Sigmoid colon (tissue), 7 donors: ENCODE results near the gene PDLIM4. TPM values are rescaled to one million over a fixed set of nuclear protein-coding genes. Genes with fewer than 3 reads are reported as not detected.

Experiments used
- DNase-seq: peaks from one replicate; pipeline ENCODE4 v3.0.0-alpha.2; 2019
- H3K27ac ChIP-seq, 4 donors: fragments of 200-600 bp; sonication (generic); one replicate each; pipeline ENCODE4 v1.5.1; 2016 to 2019; ENCODE audit warnings: mild to moderate bottlenecking in 1 of 4
- H3K27me3 ChIP-seq, 3 donors: fragments of 200-600 bp; sonication (generic); one replicate each; pipeline ENCODE4 v1.5.1; 2019; ENCODE audit warnings: mild to moderate bottlenecking in 1 of 3
- H3K36me3 ChIP-seq, 4 donors: fragments of 200-600 bp; sonication (generic); one replicate each; pipeline ENCODE4 v1.5.1; 2016 to 2019
- H3K4me1 ChIP-seq, 4 donors: fragments of 200-600 bp; sonication (generic); one replicate each; pipeline ENCODE4 v1.5.1; 2017 to 2019
- H3K4me3 ChIP-seq, 4 donors: fragments of 200-600 bp; sonication (generic); one replicate each; pipeline ENCODE4 v1.5.1; 2017 to 2019; ENCODE audit warnings: mild to moderate bottlenecking in 2 of 4, moderate library complexity in 1 of 4
- H3K9me3 ChIP-seq, 4 donors: fragments of 200-600 bp in 3 of 4; sonication (generic) in 3 of 4; one replicate each; pipeline versions ENCODE4 v1.5.1 to v1.6.1; 2013 to 2019
- EP300 ChIP-seq, 4 donors: sonication (generic); formaldehyde crosslinking; IDR thresholded peaks; one replicate each; pipeline ENCODE4 v1.6.1; 2017; ENCODE audit warnings: antibody characterized with exemption in 4 of 4
- POLR2A ChIP-seq, 2 donors: fragments of 450-650 bp; IDR thresholded peaks; one replicate each; pipeline ENCODE4 v1.6.1; 2016; ENCODE audit warnings: antibody characterized with exemption in 2 of 2, mild to moderate bottlenecking in 2 of 2, moderate library complexity in 2 of 2
- POLR2AphosphoS5 ChIP-seq, 4 donors: sonication (generic); formaldehyde crosslinking; IDR thresholded peaks; one replicate each; pipeline ENCODE4 v1.6.1; 2017; ENCODE audit warnings: antibody characterized with exemption in 4 of 4
- WGBS, 2 donors: extraction: QIAGEN DNeasy Blood & Tissue Kit; methylation state at CpG; one replicate each; pipeline ENCODE4 v1.1.7; 2013; 5-methylcytosine and 5-hydroxymethylcytosine counted together
- intact Hi-C: fragments of 100-400 bp; cut with DNase I; formaldehyde crosslinking; loops from one replicate; pipeline ENCODE4 v1.15.1; 2023
- polyA plus RNA-seq, 3 donors: library from polyadenylated mRNA; stranded (reverse); fragments of 200-250 nt; gene quantifications; one replicate each; pipeline ENCODE4 v1.2.3, GENCODE V29; 2013
- total RNA-seq, 4 donors: library from RNA; depleted of rRNA; stranded (reverse); fragments of >200 nt; gene quantifications; one replicate each; pipeline ENCODE4 v1.1.0, GENCODE V29; 2016
- TF ChIP-seq, protein P1 (sequence below), 4 experiments: fragments of 450-650 bp in 3 of 4; fragments of 200-600 bp in 1 of 4; IDR thresholded peaks; one replicate each; pipeline ENCODE4 v1.5.1; 2016 to 2019; ENCODE audit warnings: antibody characterized with exemption in 4 of 4, mild to moderate bottlenecking in 3 of 4, moderate library complexity in 2 of 4
- donor health status: healthy with polysubstance abuse.
- donor health status: Bipolar disorder and iron deficiency.
- donor health status: healthy.

Gene PDLIM4
- total and polyA plus RNA-seq, 7 donors = 2.1 to 133 (median 38.2) TPM

GRCh38 chr5:132229236-132229635 lies 28.3 kb upstream of the PDLIM4 start:
- Histone ChIP-seq H3K4me3 (no peak overlapping the region), H3K36me3 (no peaks in the 10 kb centered on the region), H3K27ac (no peak overlapping the region), H3K27me3 (no peaks in the 10 kb centered on the region), H3K4me1 (peaks cover 0 to 36% (median 34%) of the 10 kb centered on the region in 4 donors), H3K9me3 (no peaks in the 10 kb centered on the region)
- intact Hi-C loops = loop anchor here (5.0 kb wide), 2 partner anchors 63 to 263 kb away; partner anchors contain the start of genes IRF1 and SLC22A4
- WGBS, 2 donors = 95 to 96% methylated on average over 5 of the region's 5 CpGs
- TF ChIP-seq, protein P1, sequence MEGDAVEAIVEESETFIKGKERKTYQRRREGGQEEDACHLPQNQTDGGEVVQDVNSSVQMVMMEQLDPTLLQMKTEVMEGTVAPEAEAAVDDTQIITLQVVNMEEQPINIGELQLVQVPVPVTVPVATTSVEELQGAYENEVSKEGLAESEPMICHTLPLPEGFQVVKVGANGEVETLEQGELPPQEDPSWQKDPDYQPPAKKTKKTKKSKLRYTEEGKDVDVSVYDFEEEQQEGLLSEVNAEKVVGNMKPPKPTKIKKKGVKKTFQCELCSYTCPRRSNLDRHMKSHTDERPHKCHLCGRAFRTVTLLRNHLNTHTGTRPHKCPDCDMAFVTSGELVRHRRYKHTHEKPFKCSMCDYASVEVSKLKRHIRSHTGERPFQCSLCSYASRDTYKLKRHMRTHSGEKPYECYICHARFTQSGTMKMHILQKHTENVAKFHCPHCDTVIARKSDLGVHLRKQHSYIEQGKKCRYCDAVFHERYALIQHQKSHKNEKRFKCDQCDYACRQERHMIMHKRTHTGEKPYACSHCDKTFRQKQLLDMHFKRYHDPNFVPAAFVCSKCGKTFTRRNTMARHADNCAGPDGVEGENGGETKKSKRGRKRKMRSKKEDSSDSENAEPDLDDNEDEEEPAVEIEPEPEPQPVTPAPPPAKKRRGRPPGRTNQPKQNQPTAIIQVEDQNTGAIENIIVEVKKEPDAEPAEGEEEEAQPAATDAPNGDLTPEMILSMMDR (IDR thresholded peaks at IDR 0.05) = no peak
- TF ChIP-seq POLR2AphosphoS5 (IDR thresholded peaks at IDR 0.05) (no peak), EP300 (IDR thresholded peaks at IDR 0.05) (no peak), POLR2A (IDR thresholded peaks at IDR 0.05) (no peak)
- DNase-seq = peak; percentile 38

DNA sequence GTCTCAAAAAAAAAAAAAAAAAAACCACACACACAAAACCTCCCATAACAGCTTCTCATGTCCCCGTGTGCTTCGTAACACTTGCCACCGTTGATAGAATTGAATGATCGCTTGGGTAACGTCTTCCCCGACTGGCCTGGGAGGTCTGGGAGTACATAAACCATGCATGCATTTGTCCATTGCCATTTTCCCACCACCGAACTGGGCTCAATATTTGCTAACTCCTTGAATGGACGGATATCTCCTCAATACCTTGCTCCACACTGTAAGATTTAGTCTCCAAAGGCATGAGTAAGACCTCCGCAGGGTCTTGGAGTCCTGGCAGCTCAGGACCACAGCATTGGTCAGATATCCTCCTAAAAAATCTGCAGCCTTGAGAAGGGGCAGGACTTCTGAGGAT lies 26.6 kb upstream of the PDLIM4 start:
- Histone ChIP-seq H3K36me3 (no peaks in the 10 kb centered on the region), H3K27ac (no peak overlapping the region), H3K9me3 (no peaks in the 10 kb centered on the region), H3K4me1 (peaks cover 0 to 20% (median 17%) of the 10 kb centered on the region in 4 donors), H3K4me3 (no peak overlapping the region), H3K27me3 (no peaks in the 10 kb centered on the region)
- WGBS, 2 donors = 94 to 96% methylated on average over 9 of the region's 9 CpGs
- intact Hi-C loops = no loop called here
- no peak for TF ChIP-seq POLR2AphosphoS5 (IDR thresholded peaks at IDR 0.05)
- no peak for TF ChIP-seq POLR2A (IDR thresholded peaks at IDR 0.05)
- no peak for TF ChIP-seq EP300 (IDR thresholded peaks at IDR 0.05)
- TF ChIP-seq, protein P1 (IDR thresholded peaks at IDR 0.05) = no peak
- peak; percentile 17 for DNase-seq

- Histone ChIP-seq H3K9me3 (no peaks in the 10 kb centered on the region), H3K4me1 (peaks cover 0 to 7% (median 5%) of the 10 kb centered on the region in 4 donors), H3K36me3 (no peaks in the 10 kb centered on the region), H3K27ac (no peak overlapping the region), H3K27me3 (no peaks in the 10 kb centered on the region), H3K4me3 (no peak overlapping the region)
- TF ChIP-seq, protein P1 (IDR thresholded peaks at IDR 0.05) = no peak
- TF ChIP-seq POLR2A (IDR thresholded peaks at IDR 0.05) (no peak), POLR2AphosphoS5 (IDR thresholded peaks at IDR 0.05) (no peak), EP300 (IDR thresholded peaks at IDR 0.05) (no peak)
- WGBS, 2 donors = 77 to 83% methylated on average over 3 of the region's 3 CpGs
- intact Hi-C loops = no loop called here
- DNase-seq = no peak
Observed at GRCh38 chr5:132232465-132232864, 25.0 kb upstream of the PDLIM4 start.

- peak; percentile 21 for DNase-seq
- WGBS, 2 donors = 96 to 97% methylated on average over 1 of the region's 1 CpG
- no peak for TF ChIP-seq POLR2A (IDR thresholded peaks at IDR 0.05)
- TF ChIP-seq, protein P1 (IDR thresholded peaks at IDR 0.05) = no peak
- TF ChIP-seq EP300 (IDR thresholded peaks at IDR 0.05) = no peak
- no peak for TF ChIP-seq POLR2AphosphoS5 (IDR thresholded peaks at IDR 0.05)
- peaks cover 0 to 3% (median 3%) of the 10 kb centered on the region in 4 donors for H3K4me1 ChIP-seq
- H3K36me3 ChIP-seq = no peaks in the 10 kb centered on the region
- H3K27me3 ChIP-seq = no peaks in the 10 kb centered on the region
- no peak overlapping the region for H3K27ac ChIP-seq
- intact Hi-C loops = no loop called here
- H3K4me3 ChIP-seq = no peak overlapping the region
- no peaks in the 10 kb centered on the region for H3K9me3 ChIP-seq
Observed at GRCh38 chr5:132233081-132233480, 24.4 kb upstream of the PDLIM4 start.
